SK-N-SH treated with all-trans-retinoic acid at 6 μM for 48 hours (cell line): ENCODE measurements around the gene IQCK.

Source experiments
- POU6F1 ChIP-seq: fragments of 250-450 bp; sonication (Bioruptor Pico); IDR thresholded peaks from 2 replicates; pipeline ENCODE4 v1.8.0; 2021; ENCODE audit warnings: low read depth, mild to moderate bottlenecking, moderate library complexity, borderline replicate concordance
- TF ChIP-seq, protein P1 (sequence below): fragments of 250-450 bp; sonication (Bioruptor Pico); IDR thresholded peaks from 2 replicates; pipeline ENCODE4 v1.5.0; 2020; ENCODE audit warnings: mild to moderate bottlenecking, moderate library complexity

- TF ChIP-seq, protein P1, sequence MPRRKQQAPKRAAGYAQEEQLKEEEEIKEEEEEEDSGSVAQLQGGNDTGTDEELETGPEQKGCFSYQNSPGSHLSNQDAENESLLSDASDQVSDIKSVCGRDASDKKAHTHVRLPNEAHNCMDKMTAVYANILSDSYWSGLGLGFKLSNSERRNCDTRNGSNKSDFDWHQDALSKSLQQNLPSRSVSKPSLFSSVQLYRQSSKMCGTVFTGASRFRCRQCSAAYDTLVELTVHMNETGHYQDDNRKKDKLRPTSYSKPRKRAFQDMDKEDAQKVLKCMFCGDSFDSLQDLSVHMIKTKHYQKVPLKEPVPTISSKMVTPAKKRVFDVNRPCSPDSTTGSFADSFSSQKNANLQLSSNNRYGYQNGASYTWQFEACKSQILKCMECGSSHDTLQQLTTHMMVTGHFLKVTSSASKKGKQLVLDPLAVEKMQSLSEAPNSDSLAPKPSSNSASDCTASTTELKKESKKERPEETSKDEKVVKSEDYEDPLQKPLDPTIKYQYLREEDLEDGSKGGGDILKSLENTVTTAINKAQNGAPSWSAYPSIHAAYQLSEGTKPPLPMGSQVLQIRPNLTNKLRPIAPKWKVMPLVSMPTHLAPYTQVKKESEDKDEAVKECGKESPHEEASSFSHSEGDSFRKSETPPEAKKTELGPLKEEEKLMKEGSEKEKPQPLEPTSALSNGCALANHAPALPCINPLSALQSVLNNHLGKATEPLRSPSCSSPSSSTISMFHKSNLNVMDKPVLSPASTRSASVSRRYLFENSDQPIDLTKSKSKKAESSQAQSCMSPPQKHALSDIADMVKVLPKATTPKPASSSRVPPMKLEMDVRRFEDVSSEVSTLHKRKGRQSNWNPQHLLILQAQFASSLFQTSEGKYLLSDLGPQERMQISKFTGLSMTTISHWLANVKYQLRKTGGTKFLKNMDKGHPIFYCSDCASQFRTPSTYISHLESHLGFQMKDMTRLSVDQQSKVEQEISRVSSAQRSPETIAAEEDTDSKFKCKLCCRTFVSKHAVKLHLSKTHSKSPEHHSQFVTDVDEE (CRISPR knock-in tag) = no peak
- TF ChIP-seq POU6F1 (CRISPR knock-in tag) = no peak
These were observed 94.9 kb downstream of the IQCK start for GRCh38 chr16:19812986-19813385.
